Stimulated activated naive CD8-positive, alpha-beta T cell treated with anti-CD3 and anti-CD28 coated beads, Interleukin-15, Interleukin-2, amounts not matched to agents 100 U/mL and 50 U/mL, for 24 hours (primary cell): Measurements from ENCODE around the gene POLD1.
A peak's percentile ranks its signal among the peaks of the same experiment; 100 is the strongest.
"Not testable (repeated sequence)": the region's sequence is repeated elsewhere in the genome, so short reads cannot be mapped to it uniquely, and the experiment has no call there.

Experiments
- ATAC-seq: fragments of 150-1000 bp; cut with Tn5 transposase; one replicate; pipeline ENCODE4 v1.10.0; 2021
- DNase-seq: peaks from one replicate; pipeline ENCODE4 v3.0.0; 2021

Gene POLD1

GRCh38 chr19:50365434-50366306 is 18.5 kb upstream of the POLD1 start, which contains the start of gene NAPSA:
Gene NAPSA (minus strand): TSS chr19:50365639. CDS start chr19:50365621, 18 bp downstream.
- no peak for ATAC-seq
- DNase-seq = no peak

- peak; percentile 85 for DNase-seq
- ATAC-seq = peak; percentile 45
Measured at GRCh38 chr19:50368649-50369570, 15.2 kb upstream of the POLD1 start.

- ATAC-seq (no peak), DNase-seq (no peak)
Measured at GRCh38 chr19:50371914-50372475, 12.2 kb upstream of the POLD1 start.

GRCh38 chr19:50376166-50377050 is 7.7 kb upstream of the POLD1 start, which contains the start of gene NR1H2:
Gene NR1H2 (plus strand): TSS chr19:50376457. CDS start chr19:50377606, 1,149 bp downstream.
- ATAC-seq (peak; percentile 91), DNase-seq (peak; percentile 94)

- ATAC-seq (peak; percentile 16), DNase-seq (peak; percentile 60)
Measured at GRCh38 chr19:50377051-50377461, 7.1 kb upstream of the POLD1 start.

GRCh38 chr19:50377517-50377916 is 6.6 kb upstream of the POLD1 start:
- no peak for ATAC-seq
- DNase-seq = no peak

- ATAC-seq = no peak
- DNase-seq = no peak
Measured at GRCh38 chr19:50378169-50378862, 5.8 kb upstream of the POLD1 start.

- DNase-seq (no peak), ATAC-seq (no peak)
Measured at GRCh38 chr19:50378863-50379236, 5.3 kb upstream of the POLD1 start.

- DNase-seq = no peak
- no peak for ATAC-seq
Measured at GRCh38 chr19:50379602-50380001, 4.5 kb upstream of the POLD1 start.

GRCh38 chr19:50380137-50380536 is 4.0 kb upstream of the POLD1 start:
- no peak for DNase-seq
- no peak for ATAC-seq

GRCh38 chr19:50380751-50381151 is 3.4 kb upstream of the POLD1 start:
- DNase-seq (no peak), ATAC-seq (no peak)

- DNase-seq (no peak), ATAC-seq (no peak)
Measured at GRCh38 chr19:50381881-50382729, 2.0 kb upstream of the POLD1 start.

- DNase-seq (no peak), ATAC-seq (peak; percentile 2)
Measured at GRCh38 chr19:50383001-50383851, 921 bp upstream of the POLD1 start.

GRCh38 chr19:50384685-50385535 is 763 bp downstream of the POLD1 start:
- no peak for DNase-seq
- no peak for ATAC-seq

- ATAC-seq = no peak
- no peak for DNase-seq
Measured at GRCh38 chr19:50387176-50387867, 3.2 kb downstream of the POLD1 start.

GRCh38 chr19:50387868-50388245 is 3.7 kb downstream of the POLD1 start:
- DNase-seq (no peak), ATAC-seq (no peak)

GRCh38 chr19:50390295-50390694 is 6.1 kb downstream of the POLD1 start:
- DNase-seq, ATAC-seq: not testable (repeated sequence)
